WERI-Rb-1 (cell line): ENCODE results near the gene ADGRD1.

Experiments
- DNase-seq: peaks from one replicate; pipeline ENCODE4 v3.0.0-alpha.2; 2020
- H3K27ac ChIP-seq: fragments of 250-450 bp; sonication (Bioruptor Pico); 2 replicates; pipeline ENCODE4 v1.5.1; 2020; ENCODE audit warnings: mild to moderate bottlenecking, moderate library complexity
- H3K27me3 ChIP-seq: fragments of 250-450 bp; sonication (Bioruptor Pico); 2 replicates; pipeline ENCODE4 v1.5.1; 2021; ENCODE audit warnings: mild to moderate bottlenecking, low read depth, moderate library complexity; ENCODE audit not compliant: insufficient read depth, severe bottlenecking
- H3K36me3 ChIP-seq: fragments of 250-450 bp; sonication (Bioruptor Pico); 2 replicates; pipeline ENCODE4 v1.5.1; 2020; ENCODE audit warnings: mild to moderate bottlenecking, moderate library complexity
- H3K4me3 ChIP-seq: 2 replicates; pipeline ENCODE4 v1.5.1; 2011; ENCODE audit warnings: low read depth, mild to moderate bottlenecking, control low read depth, low read length
- H3K9me3 ChIP-seq: fragments of 250-450 bp; sonication (Bioruptor Pico); 2 replicates; pipeline ENCODE4 v1.5.1; 2021; ENCODE audit warnings: mild to moderate bottlenecking, moderate library complexity; ENCODE audit not compliant: severe bottlenecking
- TF ChIP-seq, protein P1 (sequence below): IDR thresholded peaks from 2 replicates; pipeline ENCODE4 v1.5.1; 2011; ENCODE audit warnings: low read depth, mild to moderate bottlenecking, control low read depth, inconsistent platforms, low read length

The ADGRD1 gene

DNA sequence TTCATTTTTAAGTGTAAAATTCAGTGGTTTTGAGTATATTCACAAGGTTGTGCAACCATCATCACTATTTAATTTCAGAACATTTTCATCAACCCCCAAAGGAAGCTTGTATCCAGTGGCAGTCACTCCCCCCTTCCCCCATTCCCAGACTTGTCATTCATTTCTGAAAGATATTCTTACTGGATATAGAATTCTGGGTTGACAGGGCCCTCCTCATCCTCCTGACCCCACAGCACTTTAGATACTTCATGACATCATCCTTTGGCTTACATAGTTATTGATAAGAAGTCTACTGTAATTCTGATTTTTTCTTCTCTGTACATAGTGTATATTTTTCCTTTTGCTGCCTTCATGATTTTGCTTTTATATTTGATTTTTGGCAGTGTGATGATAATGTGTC is 8.8 kb upstream of the ADGRD1 start:
- H3K27me3 ChIP-seq, result no peaks in the 10 kb centered on the region
- TF ChIP-seq, protein P1, sequence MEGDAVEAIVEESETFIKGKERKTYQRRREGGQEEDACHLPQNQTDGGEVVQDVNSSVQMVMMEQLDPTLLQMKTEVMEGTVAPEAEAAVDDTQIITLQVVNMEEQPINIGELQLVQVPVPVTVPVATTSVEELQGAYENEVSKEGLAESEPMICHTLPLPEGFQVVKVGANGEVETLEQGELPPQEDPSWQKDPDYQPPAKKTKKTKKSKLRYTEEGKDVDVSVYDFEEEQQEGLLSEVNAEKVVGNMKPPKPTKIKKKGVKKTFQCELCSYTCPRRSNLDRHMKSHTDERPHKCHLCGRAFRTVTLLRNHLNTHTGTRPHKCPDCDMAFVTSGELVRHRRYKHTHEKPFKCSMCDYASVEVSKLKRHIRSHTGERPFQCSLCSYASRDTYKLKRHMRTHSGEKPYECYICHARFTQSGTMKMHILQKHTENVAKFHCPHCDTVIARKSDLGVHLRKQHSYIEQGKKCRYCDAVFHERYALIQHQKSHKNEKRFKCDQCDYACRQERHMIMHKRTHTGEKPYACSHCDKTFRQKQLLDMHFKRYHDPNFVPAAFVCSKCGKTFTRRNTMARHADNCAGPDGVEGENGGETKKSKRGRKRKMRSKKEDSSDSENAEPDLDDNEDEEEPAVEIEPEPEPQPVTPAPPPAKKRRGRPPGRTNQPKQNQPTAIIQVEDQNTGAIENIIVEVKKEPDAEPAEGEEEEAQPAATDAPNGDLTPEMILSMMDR, result no peak
- no peak for DNase-seq
- no peak overlapping the region for H3K4me3 ChIP-seq
- peaks cover 5% of the 10 kb centered on the region for H3K9me3 ChIP-seq
- no peaks in the 10 kb centered on the region for H3K36me3 ChIP-seq
- H3K27ac ChIP-seq, result no peak overlapping the region

DNA sequence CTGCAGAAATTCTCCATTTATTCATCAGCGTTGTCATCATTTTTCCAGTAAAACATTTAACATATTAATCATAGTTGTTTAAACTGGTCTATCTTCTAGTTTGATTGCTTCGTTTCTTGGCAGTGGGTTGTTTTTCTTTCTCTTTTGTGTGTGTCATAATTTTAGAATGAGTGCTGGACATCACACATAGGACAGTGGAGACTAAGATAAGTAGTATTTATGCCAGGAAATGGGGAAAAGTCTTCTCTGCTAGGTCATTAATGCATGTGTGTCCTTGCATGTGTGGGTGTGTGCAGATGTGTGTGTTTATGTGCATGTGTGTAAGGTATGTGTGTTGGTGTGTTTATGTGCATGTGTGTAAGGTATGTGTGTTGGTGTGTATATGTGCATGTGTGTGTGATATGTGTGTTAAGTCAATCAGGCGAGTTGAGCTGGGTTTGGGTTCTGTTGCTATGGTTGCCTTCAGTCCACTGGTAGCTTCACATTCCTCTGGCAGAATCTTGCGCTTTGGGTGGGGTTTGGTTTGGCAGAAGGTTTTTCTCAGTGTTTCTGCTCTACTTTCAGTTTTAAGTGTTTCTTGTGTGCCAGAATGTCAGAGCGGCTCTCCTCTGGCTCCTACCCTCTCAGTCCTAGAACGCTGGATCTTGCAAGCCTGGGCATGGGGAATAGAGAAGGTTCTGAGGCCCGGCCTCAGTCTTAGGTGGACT is 7.8 kb upstream of the ADGRD1 start:
- Histone ChIP-seq H3K4me3 (no peak overlapping the region), H3K27me3 (no peaks in the 10 kb centered on the region), H3K27ac (no peak overlapping the region), H3K9me3 (peaks cover 5% of the 10 kb centered on the region), H3K36me3 (no peaks in the 10 kb centered on the region)
- TF ChIP-seq, protein P1, result no peak
- no peak for DNase-seq

DNA sequence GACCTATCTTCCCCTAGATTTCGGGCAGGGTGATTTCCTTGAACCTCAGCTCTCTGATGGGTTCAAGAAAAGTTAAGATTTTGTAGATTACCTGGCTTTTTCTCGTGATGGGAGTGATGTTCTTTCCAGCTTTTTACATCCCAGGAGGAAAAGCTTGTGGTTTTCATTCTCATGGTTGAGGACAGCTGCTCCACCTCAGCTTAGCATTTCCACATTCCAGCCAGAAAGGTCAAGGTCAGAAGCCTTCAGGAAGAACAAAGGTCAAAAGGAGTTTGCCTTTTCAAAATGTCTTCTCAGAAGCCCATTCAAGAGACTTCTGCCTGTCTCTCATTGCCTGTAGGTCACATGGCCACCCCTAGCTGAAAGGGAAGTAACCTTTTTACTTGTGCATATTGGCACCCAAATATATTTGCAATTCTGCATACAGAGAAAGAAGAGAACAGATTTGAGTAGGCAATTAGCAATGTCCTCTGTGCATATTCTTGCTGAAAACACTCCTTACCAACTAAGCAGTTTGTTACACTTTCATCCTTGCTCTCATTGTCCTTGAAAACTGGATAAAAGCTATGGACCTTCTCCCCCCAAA is 6.6 kb upstream of the ADGRD1 start:
- H3K27me3 ChIP-seq, result no peaks in the 10 kb centered on the region

DNA sequence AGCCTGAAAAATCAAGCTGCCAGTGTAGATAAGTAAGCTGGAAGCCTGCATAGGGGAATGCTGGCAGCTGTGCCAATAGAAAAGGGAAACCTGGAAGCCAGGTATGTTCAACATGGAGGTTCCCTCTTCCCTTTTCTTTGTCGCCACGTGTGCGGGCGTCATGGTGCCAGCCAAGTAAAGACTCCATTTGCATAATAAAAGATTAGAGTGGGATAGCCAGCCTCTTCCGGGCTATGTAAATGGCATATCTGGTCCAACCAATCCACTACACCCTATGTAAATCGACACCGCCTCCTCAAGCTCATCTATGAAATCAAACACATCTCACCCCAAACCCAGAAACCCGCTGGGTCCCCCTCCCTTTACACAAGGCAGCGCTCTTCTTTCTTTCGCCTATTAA is 5.6 kb upstream of the ADGRD1 start:
- TF ChIP-seq, protein P1, result no peak
- Histone ChIP-seq H3K36me3 (no peaks in the 10 kb centered on the region), H3K27ac (no peak overlapping the region), H3K9me3 (peaks cover 5% of the 10 kb centered on the region), H3K27me3 (no peaks in the 10 kb centered on the region), H3K4me3 (no peak overlapping the region)
- no peak for DNase-seq

More for the DNA sequence above, 6.6 kb upstream of the ADGRD1 start:
- Histone ChIP-seq H3K27ac (no peak overlapping the region), H3K36me3 (no peaks in the 10 kb centered on the region), H3K9me3 (peaks cover 5% of the 10 kb centered on the region), H3K4me3 (no peak overlapping the region)
- TF ChIP-seq, protein P1, result no peak
- no peak for DNase-seq

DNA sequence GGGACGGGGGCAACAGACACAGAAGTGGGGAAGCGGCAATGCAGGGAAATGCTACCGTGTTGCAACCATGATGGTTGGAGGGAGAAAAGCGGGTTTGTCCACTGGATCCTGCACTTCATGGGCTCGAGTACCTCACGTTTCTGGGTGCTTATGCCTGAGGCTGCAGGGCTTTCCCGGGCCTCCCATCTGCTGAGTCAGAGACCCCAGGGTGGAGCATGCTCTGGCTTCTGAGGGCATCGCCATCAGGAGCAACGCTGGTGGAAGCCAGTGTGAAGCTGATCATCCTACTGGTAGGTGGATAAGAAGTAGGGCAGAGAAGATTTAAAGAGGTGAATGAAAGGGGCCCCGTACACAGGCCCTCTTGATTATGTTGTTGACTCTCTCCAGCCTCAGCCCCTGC is 5.0 kb upstream of the ADGRD1 start:
- TF ChIP-seq, protein P1, result no peak
- Histone ChIP-seq H3K27ac (no peak overlapping the region), H3K36me3 (no peaks in the 10 kb centered on the region), H3K9me3 (peaks cover 5% of the 10 kb centered on the region), H3K27me3 (no peaks in the 10 kb centered on the region), H3K4me3 (no peak overlapping the region)
- no peak for DNase-seq
